CD4-positive, alpha-beta memory T cell (primary cell): Measurements from ENCODE around the gene REV3L. TPM values are rescaled to one million over a fixed set of nuclear protein-coding genes. Genes with fewer than 3 reads are reported as not detected.

Experiments used
- CTCF ChIA-PET: fragments of 350-600 bp; sonication (Branson Sonifier 250); formaldehyde crosslinking; loops from one replicate; lab custom pipeline; 2021; ENCODE audit warnings: inconsistent platforms; ENCODE audit not compliant: partially characterized antibody; lab: Charles Lee
- POLR2A ChIA-PET: fragments of 350-600 bp; sonication (Branson Sonifier 250); formaldehyde crosslinking; loops from one replicate; lab custom pipeline; 2021; ENCODE audit not compliant: partially characterized antibody; lab: Charles Lee
- DNase-seq, 5 donors: peaks; one replicate each; pipeline versions ENCODE4 v3.0.0 to v3.0.0-alpha.2; 2020 to 2022; ENCODE audit warnings: mixed read lengths in 1 of 5
- H3K27ac ChIP-seq: one replicate; pipeline ENCODE4 v1.7.0; 2013; ENCODE audit warnings: low read depth, low read length
- H3K27me3 ChIP-seq: 2 replicates; pipeline ENCODE4 v1.7.0; 2013; ENCODE audit warnings: mild to moderate bottlenecking, low read length, moderate library complexity; ENCODE audit not compliant: insufficient read depth
- H3K36me3 ChIP-seq: 2 replicates; pipeline ENCODE4 v1.7.0; 2013; ENCODE audit warnings: mild to moderate bottlenecking, low read length, moderate library complexity; ENCODE audit not compliant: insufficient read depth
- H3K4me1 ChIP-seq: 2 replicates; pipeline ENCODE4 v1.7.0; 2013; ENCODE audit warnings: mild to moderate bottlenecking, low read length, moderate library complexity; ENCODE audit not compliant: insufficient read depth
- H3K4me3 ChIP-seq, 2 donors: one replicate each; pipeline ENCODE4 v1.7.0; 2013; ENCODE audit warnings: low read length in 2 of 2, mild to moderate bottlenecking in 1 of 2
- H3K9me3 ChIP-seq, 2 donors: one replicate each; pipeline ENCODE4 v1.7.0; 2013; ENCODE audit warnings: low read length in 2 of 2, control low read depth in 1 of 2; ENCODE audit not compliant: control insufficient read depth in 1 of 2
- H3K27ac Mint-ChIP-seq, 7 donors: one replicate each; pipeline ENCODE4 v1.8.0; 2020 to 2021; ENCODE audit warnings: mixed read lengths in 7 of 7, mild to moderate bottlenecking in 6 of 7, inconsistent platforms in 3 of 7, moderate library complexity in 3 of 7
- H3K27me3 Mint-ChIP-seq, 2 donors: one replicate each; pipeline ENCODE4 v1.8.0; 2020 to 2021; ENCODE audit warnings: mixed read lengths in 2 of 2
- H3K36me3 Mint-ChIP-seq, 2 donors: one replicate each; pipeline ENCODE4 v1.8.0; 2020 to 2021; ENCODE audit warnings: mixed read lengths in 2 of 2, inconsistent platforms in 1 of 2, mild to moderate bottlenecking in 1 of 2
- H3K4me1 Mint-ChIP-seq, 4 donors: one replicate each; pipeline ENCODE4 v1.8.0; 2020 to 2021; ENCODE audit warnings: mixed read lengths in 4 of 4, mild to moderate bottlenecking in 1 of 4
- H3K4me3 Mint-ChIP-seq, 8 donors: one replicate each; pipeline ENCODE4 v1.8.0; 2020 to 2021; ENCODE audit warnings: mixed read lengths in 8 of 8, mild to moderate bottlenecking in 7 of 8, moderate library complexity in 6 of 8, inconsistent platforms in 3 of 8
- H3K9me3 Mint-ChIP-seq, 8 donors: one replicate each; pipeline ENCODE4 v1.8.0; 2020 to 2021; ENCODE audit warnings: mixed read lengths in 8 of 8, mild to moderate bottlenecking in 5 of 8, inconsistent platforms in 3 of 8, moderate library complexity in 1 of 8
- intact Hi-C: fragments of 100-400 bp; cut with micrococcal nuclease; formaldehyde crosslinking; loops from one replicate; pipeline ENCODE4 v1.15.1; 2023
- polyA plus RNA-seq, 2 donors: library from polyadenylated mRNA; unstranded; fragments of 300-500 nt; fragmentation: Illumina TruSeq; gene quantifications; one replicate each; pipeline ENCODE4 v1.2.3, GENCODE V29; 2021
- total RNA-seq, 2 experiments: library from RNA; stranded (reverse); gene quantifications; one replicate each; pipeline ENCODE4 v1.2.3, GENCODE V29; 2021

Gene REV3L
- total and polyA plus RNA-seq, 4 experiments from 2014 or later, result 8.0 to 34.5 (median 24.5) TPM

DNA sequence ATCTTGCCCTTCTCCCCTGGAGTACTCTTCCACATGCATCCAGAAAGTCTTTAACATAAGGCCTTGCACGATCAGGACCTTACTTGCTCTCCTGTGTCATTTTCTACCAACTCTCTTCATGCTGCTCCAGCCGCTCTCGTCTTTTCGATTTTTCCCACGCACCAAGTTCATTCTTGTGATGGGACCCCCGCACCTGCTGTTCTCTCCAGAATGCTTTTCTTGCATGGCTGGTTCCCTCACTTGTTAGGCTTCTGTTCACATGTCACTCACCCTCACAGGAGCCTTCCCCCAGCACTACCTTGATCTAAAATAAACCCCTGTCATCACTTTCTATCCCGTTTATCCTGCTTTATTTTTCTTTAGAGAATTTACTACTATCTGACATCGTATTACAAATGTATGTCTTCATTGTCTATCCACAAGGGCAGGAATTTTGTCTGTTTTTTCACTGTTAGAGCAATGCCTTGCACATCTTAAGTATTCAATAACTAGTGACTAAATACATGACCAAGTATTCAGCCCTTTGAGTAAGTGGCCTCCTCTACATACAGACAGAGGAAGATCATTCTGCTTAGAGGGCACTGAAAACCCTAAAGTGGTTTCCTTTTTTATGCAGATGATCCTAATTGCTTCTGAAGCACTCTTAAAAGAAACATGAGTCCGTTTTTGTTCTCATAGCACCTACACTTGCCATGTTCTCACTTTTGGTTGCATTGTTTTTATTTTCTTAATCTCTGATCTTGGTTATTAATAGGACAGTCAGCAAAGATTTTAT, 228.8 kb downstream of the REV3L start:
- Histone ChIP-seq H3K27me3 (no peaks in the 10 kb centered on the region), H3K27ac (no peak overlapping the region), H3K4me1 (peaks cover 5% of the 10 kb centered on the region), H3K36me3 (no peaks in the 10 kb centered on the region), H3K4me3 (no peak overlapping the region), H3K9me3 (no peaks in the 10 kb centered on the region)
- no peak overlapping the region for H3K4me3 Mint-ChIP-seq
- peaks cover 3 to 4% of the 10 kb centered on the region in 2 donors for H3K27me3 Mint-ChIP-seq
- ChIA-PET POLR2A (no interaction called here), CTCF (no interaction called here)
- H3K9me3 Mint-ChIP-seq, result no peaks in the 10 kb centered on the region
- DNase-seq, result no peak
- peak overlapping the region in 1 of 7 donors; percentile 27 for H3K27ac Mint-ChIP-seq
- peaks cover 0 to 2% of the 10 kb centered on the region in 2 donors for H3K36me3 Mint-ChIP-seq
- intact Hi-C loops, result loop anchor here (10.0 kb wide), 1 partner anchor 379 kb away; the partner anchor contains the start of gene AMD1
- H3K4me1 Mint-ChIP-seq, result peaks cover 5 to 8% (median 6%) of the 10 kb centered on the region in 4 donors

DNA sequence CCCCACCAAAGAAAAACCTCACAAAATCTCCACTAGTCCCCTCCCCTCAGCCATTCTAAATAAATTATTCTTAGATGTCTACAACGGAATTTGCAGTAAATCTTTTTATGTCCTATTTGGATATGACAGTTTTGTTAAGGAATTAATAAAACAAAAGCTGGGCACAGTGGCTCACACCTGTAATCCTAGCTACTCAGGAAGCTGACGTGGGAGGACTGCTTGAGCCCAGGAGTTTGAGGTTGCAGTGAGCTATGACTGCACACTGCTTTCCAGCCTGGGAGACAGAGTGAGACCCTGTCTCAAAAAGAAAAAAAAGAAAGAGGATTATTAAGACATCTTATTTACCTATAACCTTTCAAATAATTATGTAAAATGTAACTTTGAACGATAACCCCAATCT, 230.3 kb downstream of the REV3L start:
- ChIA-PET CTCF (interaction anchor here (2.0 kb wide), 1 partner anchor 226 kb away, joined by 5 read pairs; no protein-coding TSS in a partner anchor), POLR2A (no interaction called here)
- no peak overlapping the region for H3K27ac ChIP-seq
- Mint-ChIP-seq H3K36me3 (no peaks in the 10 kb centered on the region), H3K27ac (no peak overlapping the region), H3K27me3 (peaks cover 0 to 3% of the 10 kb centered on the region in 2 donors), H3K4me1 (no peaks in the 10 kb centered on the region), H3K4me3 (no peak overlapping the region), H3K9me3 (no peaks in the 10 kb centered on the region)
- H3K4me3 ChIP-seq, result no peak overlapping the region
- DNase-seq, result no peak
- no peaks in the 10 kb centered on the region for H3K9me3 ChIP-seq
- intact Hi-C loops, result loop anchor here (10.0 kb wide), 1 partner anchor 378 kb away; the partner anchor contains the start of gene AMD1
- no peaks in the 10 kb centered on the region for H3K27me3 ChIP-seq
- H3K36me3 ChIP-seq, result no peaks in the 10 kb centered on the region
- no peaks in the 10 kb centered on the region for H3K4me1 ChIP-seq

GRCh38 chr6:111250791-111251354, 232.1 kb downstream of the REV3L start:
- intact Hi-C loops, result loop anchor here (10.0 kb wide), 1 partner anchor 376 kb away; the partner anchor contains the start of gene AMD1
- no peaks in the 10 kb centered on the region for H3K27me3 Mint-ChIP-seq
- no peak overlapping the region for H3K4me3 Mint-ChIP-seq
- H3K27ac Mint-ChIP-seq, result no peak overlapping the region
- ChIA-PET POLR2A (interaction anchor here (1.2 kb wide), 1 partner anchor 8 kb away, joined by 5 read pairs; a partner anchor contains a TSS), CTCF (interaction anchor here (2.1 kb wide), 1 partner anchor 8 kb away, joined by 17 read pairs; a partner anchor contains a TSS)
- no peak overlapping the region for H3K27ac ChIP-seq
- H3K4me3 ChIP-seq, result no peak overlapping the region
- no peaks in the 10 kb centered on the region for H3K36me3 ChIP-seq
- H3K36me3 Mint-ChIP-seq, result no peaks in the 10 kb centered on the region
- H3K9me3 ChIP-seq, result no peaks in the 10 kb centered on the region
- DNase-seq, result no peak
- H3K27me3 ChIP-seq, result no peaks in the 10 kb centered on the region
- H3K4me1 Mint-ChIP-seq, result no peaks in the 10 kb centered on the region
- H3K4me1 ChIP-seq, result no peaks in the 10 kb centered on the region
- H3K9me3 Mint-ChIP-seq, result no peaks in the 10 kb centered on the region

Other genes with a start within 250 kb of the REV3L start
- 10 to 100 TPM; 18.2 to 19.7 TPM for gene TRAF3IP2, start 122.7 kb upstream of the REV3L start, total RNA-seq
- 10 to 100 TPM; 15.6 to 17.8 TPM for gene TRAF3IP2, start 122.7 kb upstream of the REV3L start, polyA plus RNA-seq